Fibroblast of skin of scalp (primary cell): Measurements from ENCODE around the gene ADAM22. TPM values are rescaled to one million over a fixed set of nuclear protein-coding genes. Genes with fewer than 3 reads are reported as not detected.
"Not testable (repeated sequence)": the region's sequence is repeated elsewhere in the genome, so short reads cannot be mapped to it uniquely, and the experiment has no call there.

Experiments used
- DNase-seq: peaks from one replicate; pipeline ENCODE4 v3.0.0-alpha.2; 2013
- polyA plus RNA-seq, 2 experiments: library from polyadenylated mRNA; unstranded; fragments of 120-200 nt; gene quantifications; one replicate each; pipeline ENCODE4 v1.2.1, GENCODE V29; 2013; ENCODE audit not compliant: insufficient read length in 2 of 2

The ADAM22 gene
- 0.52 TPM for polyA plus RNA-seq (2013, experiment 1 of 2; ENCODE audit: insufficient read length)
- polyA plus RNA-seq (2013, experiment 2 of 2; ENCODE audit: insufficient read length), result 1.6 TPM

GRCh38 chr7:87933953-87934698 lies at the start of gene ADAM22:
Gene ADAM22, plus strand, starts transcription at chr7:87934251. Its CDS starts 215 bp downstream, at chr7:87934466.
- DNase-seq, result peak; percentile 86

- no peak for DNase-seq
Measured at GRCh38 chr7:87885018-87885417, 49.0 kb upstream of the ADAM22 start.

- DNase-seq, result peak; percentile 51
Measured at GRCh38 chr7:87886875-87887274, 47.2 kb upstream of the ADAM22 start.

GRCh38 chr7:87895363-87895762 lies 38.7 kb upstream of the ADAM22 start:
- DNase-seq, result no peak

GRCh38 chr7:87899255-87899654 lies 34.8 kb upstream of the ADAM22 start:
- no peak for DNase-seq

GRCh38 chr7:87907136-87907906 lies 26.7 kb upstream of the ADAM22 start:
- DNase-seq, result not testable (repeated sequence)

- not testable (repeated sequence) for DNase-seq
Measured at GRCh38 chr7:87908814-87909213, 25.2 kb upstream of the ADAM22 start.

GRCh38 chr7:87912121-87912520 lies 21.9 kb upstream of the ADAM22 start:
- no peak for DNase-seq

GRCh38 chr7:87918740-87919139 lies 15.3 kb upstream of the ADAM22 start:
- no peak for DNase-seq

GRCh38 chr7:87919875-87920274 lies 14.2 kb upstream of the ADAM22 start:
- DNase-seq, result no peak

GRCh38 chr7:87920578-87920977 lies 13.5 kb upstream of the ADAM22 start:
- peak; percentile 5 for DNase-seq

GRCh38 chr7:87922759-87923395 lies 11.2 kb upstream of the ADAM22 start:
- DNase-seq, result not testable (repeated sequence)

- peak; percentile 55 for DNase-seq
Measured at GRCh38 chr7:87926581-87927461, 7.2 kb upstream of the ADAM22 start.

GRCh38 chr7:87933605-87933952 lies 472 bp upstream of the ADAM22 start:
- DNase-seq, result no peak

- peak; percentile 13 for DNase-seq
Measured at GRCh38 chr7:87934699-87935383, 790 bp downstream of the ADAM22 start.

- no peak for DNase-seq
Measured at GRCh38 chr7:87935384-87935706, 1.3 kb downstream of the ADAM22 start.

- no peak for DNase-seq
Measured at GRCh38 chr7:87941138-87941537, 7.1 kb downstream of the ADAM22 start.

- no peak for DNase-seq
Measured at GRCh38 chr7:87944547-87944946, 10.5 kb downstream of the ADAM22 start.

- not testable (repeated sequence) for DNase-seq
Measured at GRCh38 chr7:87945926-87946325, 11.9 kb downstream of the ADAM22 start.

GRCh38 chr7:87948371-87948770 lies 14.3 kb downstream of the ADAM22 start:
- no peak for DNase-seq

- DNase-seq, result no peak
Measured at GRCh38 chr7:87959336-87959735, 25.3 kb downstream of the ADAM22 start.

GRCh38 chr7:87960239-87960638 lies 26.2 kb downstream of the ADAM22 start:
- no peak for DNase-seq
